Cortex of kidney (tissue), 1 donor: ENCODE data around the gene NBEAL2.

ENCODE experiments used
- DNase-seq: peaks from one replicate; lab custom pipeline; 2025; lab: John Stamatoyannopoulos, UW

The NBEAL2 gene

DNA sequence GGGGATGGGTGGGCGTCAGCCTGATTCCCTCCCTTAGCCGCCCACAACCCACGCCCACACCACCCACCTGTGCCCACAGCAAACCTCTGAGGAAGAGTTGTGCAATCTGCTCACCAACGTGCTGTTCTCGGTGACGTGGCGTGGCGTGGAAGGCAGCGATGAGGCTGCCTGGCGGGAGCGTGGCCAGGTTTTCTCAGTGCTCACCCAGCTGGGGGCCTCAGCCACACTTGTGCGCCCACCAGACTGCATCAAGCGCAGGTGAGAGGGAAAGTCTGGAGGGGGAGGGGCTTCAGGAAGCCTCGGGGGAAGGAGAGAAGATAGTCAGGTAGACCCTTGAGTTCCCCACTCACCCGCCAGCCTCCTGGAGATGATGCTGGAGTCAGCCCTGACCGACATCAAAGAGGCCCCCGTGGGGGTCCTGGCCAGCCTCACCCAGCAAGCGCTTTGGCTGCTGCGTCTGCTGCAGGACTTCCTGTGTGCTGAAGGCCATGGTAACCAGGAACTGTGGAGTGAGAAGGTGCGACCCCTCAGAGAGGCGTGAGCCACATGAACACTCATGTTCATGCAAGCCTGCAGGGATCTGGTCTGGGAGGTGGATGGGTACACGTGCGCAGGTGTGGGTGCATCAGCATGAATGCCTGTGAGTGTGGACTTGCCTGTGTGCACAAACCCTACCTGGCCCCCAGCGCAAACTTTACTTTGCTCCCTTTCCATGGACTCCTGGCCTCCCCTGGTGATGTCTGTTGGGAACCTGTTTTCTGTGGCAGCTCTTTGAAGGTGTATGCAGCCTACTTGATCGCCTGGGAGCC is 21.7 kb downstream of the NBEAL2 start:
- DNase-seq, result no peak

DNA sequence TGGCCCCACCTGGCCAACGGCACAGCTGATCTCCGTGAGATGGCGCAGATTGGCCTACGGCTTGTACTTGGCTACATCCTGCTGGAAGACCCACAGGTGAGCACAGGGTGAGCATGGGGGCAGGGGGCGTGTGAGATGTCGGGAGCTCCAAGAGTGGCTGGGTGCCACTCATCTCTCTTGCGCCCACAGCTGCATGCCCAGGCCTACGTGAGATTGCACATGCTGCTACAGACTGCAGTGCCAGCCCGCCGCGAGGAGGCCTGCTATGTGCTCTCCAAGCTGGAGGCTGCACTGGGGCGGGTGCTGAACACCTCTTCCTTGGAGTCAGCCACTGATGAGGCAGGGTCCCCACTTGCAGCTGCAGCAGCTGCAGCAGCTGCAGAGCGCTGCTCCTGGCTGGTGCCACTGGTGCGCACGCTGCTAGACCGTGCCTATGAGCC is 22.3 kb downstream of the NBEAL2 start:
- DNase-seq, result no peak

DNA sequence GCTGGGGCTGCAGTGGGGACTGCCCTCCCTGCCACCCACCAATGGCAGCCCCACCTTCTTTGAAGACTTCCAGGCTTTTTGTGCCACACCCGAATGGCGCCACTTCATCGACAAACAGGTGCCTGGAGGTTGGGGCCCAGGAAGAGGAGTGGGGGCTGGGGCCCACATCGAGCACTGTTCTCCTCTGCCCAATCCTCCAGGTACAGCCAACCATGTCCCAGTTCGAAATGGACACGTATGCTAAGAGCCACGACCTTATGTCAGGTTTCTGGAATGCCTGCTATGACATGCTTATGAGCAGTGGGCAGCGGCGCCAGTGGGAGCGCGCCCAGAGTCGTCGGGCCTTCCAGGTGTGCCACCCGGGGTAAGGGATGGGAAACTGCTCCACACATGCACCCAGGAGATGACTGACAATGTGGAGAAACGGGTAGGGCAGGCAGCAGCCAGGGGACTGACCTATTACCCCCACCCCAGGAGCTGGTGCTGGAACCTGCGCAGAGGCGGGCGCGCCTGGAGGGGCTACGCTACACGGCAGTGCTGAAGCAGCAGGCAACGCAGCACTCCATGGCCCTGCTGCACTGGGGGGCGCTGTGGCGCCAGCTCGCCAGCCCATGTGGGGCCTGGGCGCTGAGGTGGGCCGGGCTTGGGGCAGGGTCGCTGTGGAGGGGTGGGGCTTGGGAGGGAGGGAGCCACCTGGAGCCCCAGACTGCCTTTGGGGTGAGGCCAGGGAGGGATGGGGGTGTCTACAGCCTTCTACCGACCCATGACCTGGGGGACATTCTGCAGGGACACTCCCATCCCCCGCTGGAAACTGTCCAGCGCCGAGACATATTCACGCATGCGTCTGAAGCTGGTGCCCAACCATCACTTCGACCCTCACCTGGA is 22.9 kb downstream of the NBEAL2 start:
- no peak for DNase-seq

DNA sequence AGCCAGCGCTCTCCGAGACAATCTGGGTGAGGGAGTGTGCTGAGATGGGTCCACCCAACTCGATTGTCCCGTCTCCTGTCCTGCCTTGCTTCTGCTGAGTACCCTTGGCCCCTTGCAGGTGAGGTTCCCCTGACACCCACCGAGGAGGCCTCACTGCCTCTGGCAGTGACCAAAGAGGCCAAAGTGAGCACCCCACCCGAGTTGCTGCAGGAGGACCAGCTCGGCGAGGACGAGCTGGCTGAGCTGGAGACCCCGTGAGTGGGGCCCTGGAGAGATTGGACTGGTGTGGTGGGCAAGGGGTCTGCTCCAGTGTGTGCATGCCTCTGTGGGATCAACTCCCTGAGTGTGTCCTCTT is 23.6 kb downstream of the NBEAL2 start:
- DNase-seq, result no peak

DNA sequence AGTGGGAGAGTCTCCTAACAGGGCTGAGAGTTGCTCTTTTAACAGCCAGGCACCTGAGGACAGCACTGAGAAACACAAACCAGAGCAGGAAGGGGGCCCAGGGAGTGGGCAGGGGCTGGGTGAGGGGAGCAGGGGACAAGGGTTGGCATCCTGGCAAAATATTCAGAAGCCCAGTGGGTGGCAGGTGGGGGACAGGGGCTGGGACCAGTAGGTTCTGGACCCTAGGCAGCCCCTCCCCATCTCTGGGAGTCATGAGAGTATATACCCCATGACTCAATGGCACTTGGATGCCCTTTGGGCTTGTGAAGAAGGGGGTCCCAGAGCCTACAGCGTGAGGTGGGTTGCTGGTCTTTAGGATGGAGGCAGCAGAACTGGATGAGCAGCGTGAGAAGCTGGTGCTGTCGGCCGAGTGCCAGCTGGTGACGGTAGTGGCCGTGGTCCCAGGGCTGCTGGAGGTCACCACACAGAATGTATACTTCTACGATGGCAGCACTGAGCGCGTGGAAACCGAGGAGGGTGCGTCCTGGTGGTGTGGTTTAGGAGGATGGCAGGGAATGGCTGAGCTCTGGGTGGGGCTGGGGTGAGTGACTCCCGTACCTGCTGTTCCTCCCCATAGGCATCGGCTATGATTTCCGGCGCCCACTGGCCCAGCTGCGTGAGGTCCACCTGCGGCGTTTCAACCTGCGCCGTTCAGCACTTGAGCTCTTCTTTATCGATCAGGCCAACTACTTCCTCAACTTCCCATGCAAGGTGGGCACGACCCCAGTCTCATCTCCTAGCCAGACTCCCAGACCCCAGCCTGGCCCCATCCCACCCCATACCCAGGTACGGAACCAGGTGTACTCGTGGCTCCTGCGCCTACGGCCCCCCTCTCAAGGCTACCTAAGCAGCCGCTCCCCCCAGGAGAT is 24.2 kb downstream of the NBEAL2 start:
- DNase-seq, result no peak

DNA sequence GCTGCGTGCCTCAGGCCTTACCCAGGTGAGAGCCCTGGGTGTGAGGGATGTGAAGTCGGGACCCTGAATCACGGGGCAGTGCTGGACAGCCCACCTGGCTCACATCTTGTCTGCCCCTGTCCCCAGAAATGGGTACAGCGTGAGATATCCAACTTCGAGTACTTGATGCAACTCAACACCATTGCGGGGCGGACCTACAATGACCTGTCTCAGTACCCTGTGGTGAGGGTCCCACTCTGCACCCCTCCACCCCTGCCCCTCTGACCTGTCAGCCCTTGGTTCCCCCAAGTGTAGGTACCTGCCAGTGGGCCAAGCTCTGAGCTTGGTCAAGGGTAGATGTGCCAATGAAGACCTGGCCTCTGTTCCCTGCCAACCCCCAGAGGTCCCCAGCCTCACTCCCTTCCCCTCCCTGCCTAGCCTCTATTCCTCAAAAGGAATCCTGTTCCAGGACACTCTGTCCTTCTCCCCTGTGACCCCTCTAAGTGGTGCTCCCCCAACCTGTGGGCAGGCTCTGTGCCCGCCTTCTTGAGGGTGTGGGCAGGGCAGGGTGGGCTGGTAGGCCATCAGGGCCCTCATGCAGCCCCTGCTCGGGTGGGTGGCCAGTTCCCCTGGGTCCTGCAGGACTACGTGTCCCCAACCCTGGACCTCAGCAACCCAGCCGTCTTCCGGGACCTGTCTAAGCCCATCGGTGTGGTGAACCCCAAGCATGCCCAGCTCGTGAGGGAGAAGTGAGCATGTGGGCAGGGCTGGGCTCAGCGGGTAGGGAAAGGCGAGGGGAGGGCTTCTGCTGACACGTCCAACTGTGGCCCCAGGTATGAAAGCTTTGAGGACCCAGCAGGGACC is 25.1 kb downstream of the NBEAL2 start:
- no peak for DNase-seq

DNA sequence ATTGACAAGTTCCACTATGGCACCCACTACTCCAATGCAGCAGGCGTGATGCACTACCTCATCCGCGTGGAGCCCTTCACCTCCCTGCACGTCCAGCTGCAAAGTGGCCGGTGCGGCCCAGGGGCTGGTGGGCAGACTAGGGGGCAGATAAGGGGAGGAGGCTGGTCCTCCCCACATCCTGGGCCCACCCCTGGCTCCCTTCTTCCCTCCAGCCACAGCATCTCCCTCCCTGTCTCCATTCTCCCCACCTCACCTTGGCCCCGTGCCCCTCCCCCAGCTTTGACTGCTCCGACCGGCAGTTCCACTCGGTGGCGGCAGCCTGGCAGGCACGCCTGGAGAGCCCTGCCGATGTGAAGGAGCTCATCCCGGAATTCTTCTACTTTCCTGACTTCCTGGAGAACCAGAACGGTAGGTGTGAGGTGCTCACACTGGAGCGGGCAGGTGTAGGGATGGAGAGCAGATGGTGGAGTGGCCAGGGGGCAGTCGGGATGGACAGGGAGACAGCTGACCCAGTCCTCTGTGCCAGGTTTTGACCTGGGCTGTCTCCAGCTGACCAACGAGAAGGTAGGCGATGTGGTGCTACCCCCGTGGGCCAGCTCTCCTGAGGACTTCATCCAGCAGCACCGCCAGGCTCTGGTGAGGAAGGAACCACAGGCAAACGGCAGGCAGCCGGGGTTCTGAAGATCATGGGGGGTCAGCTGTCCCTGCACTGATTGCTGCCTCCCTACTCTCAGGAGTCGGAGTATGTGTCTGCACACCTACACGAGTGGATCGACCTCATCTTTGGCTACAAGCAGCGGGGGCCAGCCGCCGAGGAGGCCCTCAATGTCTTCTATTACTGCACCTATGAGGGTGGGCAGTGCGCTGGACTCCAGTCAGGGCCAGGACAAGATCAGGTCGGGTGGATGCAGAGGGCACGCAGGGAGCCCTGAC is 26.0 kb downstream of the NBEAL2 start:
- no peak for DNase-seq

DNA sequence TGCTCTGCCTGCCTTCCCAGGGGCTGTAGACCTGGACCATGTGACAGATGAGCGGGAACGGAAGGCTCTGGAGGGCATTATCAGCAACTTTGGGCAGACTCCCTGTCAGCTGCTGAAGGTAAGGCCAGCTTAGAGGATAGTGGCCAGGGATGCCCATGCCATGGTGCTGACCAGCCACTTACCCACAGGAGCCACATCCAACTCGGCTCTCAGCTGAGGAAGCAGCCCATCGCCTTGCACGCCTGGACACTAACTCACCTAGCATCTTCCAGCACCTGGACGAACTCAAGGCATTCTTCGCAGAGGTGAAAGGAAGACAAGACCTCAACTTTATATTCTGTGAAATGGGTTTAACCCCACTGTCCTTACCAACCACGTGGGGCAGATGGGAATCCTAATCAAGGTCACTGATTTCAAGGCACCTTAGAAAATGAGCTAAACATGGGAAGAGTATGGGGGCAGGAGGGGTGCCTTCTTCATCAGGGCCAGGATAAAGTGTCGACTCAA is 26.7 kb downstream of the NBEAL2 start:
- no peak for DNase-seq

DNA sequence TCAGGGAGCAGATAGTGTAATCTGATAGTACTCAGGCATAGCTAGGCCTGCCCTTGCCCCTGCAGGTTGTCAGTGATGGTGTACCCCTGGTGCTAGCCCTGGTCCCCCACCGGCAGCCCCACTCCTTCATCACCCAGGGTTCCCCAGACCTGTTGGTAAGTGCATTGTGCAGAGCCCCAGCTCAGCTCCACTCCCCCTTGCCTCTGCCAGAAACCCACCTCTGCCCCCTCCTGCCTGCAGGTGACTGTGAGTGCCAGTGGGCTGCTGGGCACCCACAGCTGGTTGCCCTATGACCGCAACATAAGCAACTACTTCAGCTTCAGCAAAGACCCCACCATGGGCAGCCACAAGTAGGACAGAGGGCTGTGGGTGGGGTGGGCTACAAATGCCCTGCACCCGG is 27.5 kb downstream of the NBEAL2 start:
- no peak for DNase-seq

DNA sequence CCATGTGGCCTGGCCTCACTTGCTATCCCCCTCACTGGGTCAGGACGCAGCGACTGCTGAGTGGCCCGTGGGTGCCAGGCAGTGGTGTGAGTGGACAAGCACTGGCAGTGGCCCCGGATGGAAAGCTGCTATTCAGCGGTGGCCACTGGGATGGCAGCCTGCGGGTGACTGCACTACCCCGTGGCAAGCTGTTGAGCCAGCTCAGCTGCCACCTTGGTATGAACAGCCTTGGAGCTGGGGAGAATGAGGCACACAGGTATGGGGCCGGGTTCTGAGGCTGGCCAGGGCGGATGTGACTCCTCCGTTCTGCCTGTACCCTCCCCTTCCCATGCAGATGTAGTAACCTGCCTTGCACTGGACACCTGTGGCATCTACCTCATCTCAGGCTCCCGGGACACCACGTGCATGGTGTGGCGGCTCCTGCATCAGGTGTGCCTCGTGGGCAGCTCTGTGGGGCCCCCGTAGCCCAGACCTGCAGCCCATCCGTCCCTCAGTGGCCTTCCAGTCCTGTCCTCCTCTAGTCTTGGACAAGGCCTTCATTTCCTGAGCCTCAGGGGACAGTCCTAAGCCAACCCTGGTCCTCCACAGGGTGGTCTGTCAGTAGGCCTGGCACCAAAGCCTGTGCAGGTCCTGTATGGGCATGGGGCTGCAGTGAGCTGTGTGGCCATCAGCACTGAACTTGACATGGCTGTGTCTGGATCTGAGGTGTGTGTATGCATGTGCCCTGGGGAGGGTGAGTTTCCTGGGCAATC is 28.2 kb downstream of the NBEAL2 start:
- no peak for DNase-seq

DNA sequence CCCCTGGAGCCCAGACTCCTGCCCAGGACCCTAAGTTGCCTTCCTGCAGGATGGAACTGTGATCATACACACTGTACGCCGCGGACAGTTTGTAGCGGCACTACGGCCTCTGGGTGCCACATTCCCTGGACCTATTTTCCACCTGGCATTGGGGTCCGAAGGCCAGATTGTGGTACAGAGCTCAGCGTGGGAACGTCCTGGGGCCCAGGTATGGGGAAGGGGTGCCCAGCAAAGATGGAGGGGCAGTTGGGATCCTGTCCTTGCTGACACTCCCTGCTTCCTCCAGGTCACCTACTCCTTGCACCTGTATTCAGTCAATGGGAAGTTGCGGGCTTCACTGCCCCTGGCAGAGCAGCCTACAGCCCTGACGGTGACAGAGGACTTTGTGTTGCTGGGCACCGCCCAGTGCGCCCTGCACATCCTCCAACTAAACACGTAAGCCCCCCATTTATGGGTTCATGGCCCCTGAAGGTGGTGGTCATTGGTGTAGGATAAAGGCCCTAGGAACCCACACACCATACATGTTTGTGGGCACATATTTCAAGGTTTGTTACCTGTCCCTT is 28.8 kb downstream of the NBEAL2 start:
- DNase-seq, result no peak

DNA sequence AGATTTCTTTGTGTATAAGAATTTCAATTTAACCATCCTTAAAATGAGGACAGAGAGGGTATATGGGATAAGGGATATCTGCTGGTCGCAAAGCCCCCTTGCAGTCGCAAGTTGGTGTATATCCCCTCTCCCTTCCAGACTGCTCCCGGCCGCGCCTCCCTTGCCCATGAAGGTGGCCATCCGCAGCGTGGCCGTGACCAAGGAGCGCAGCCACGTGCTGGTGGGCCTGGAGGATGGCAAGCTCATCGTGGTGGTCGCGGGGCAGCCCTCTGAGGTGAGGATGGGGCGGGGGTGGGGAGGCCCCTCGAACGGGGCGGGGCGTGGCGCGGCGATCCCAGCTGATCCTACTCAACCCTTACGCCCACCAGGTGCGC is 29.4 kb downstream of the NBEAL2 start:
- no peak for DNase-seq

DNA sequence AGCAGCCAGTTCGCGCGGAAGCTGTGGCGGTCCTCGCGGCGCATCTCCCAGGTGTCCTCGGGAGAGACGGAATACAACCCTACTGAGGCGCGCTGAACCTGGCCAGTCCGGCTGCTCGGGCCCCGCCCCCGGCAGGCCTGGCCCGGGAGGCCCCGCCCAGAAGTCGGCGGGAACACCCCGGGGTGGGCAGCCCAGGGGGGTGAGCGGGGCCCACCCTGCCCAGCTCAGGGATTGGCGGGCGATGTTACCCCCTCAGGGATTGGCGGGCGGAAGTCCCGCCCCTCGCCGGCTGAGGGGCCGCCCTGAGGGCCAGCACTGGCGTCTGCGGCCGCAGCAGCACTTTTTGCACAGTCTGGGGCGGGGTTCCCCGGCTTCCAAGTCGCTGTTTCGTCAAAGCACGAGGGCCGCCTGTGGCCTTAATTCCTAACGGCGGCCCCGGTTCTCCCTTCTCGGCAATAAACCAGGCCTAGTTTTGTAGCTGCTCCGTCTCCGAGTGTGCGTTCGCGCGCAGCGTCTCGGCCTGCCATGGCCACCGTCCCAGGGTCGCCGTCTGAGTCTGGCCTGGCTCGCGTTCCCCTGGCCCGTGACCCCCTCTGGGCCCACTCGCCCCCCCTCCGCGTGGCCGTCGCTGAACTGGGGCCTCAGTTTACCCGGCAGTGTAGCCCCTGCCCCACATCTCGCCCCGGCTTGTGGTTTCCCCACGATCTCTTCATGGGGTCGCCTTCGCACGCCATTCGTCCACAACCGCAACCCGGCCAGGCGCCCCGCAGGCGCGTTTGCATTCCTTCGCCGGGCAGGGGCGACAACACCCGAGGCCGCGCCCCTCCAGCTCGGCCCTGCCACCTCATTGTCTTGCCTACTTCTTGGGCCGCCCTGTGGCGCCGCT is 30.0 kb downstream of the NBEAL2 start:
- no peak for DNase-seq

DNA sequence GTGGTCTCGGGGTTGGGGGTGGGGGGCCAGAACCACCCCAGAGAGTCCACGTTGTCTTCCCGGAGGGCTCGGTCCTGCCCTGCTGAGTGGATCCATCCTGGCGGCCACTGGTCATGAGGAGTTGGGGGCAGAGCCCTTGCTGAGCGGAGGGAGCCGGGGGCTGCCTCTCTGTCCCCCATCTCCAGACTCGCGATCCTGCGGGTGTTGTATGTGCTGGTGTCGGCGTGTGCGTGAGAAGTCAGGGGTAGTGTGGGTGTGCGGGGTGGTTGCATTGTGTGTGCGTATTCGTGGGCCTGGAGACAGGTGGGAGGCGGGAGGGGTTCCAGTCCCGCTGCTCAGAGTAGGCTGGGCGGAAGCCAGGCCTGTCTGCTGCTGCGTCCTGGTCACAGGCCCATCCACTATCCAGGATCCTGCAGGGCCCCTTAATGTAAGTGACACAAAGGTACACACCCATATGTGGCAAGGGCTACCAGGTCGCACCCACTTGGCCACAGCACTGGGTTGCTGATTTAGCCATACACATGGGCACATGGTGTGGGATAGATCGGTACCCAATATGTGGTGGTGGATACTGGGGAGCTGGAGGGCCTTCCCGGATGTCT is 30.7 kb downstream of the NBEAL2 start:
- no peak for DNase-seq

DNA sequence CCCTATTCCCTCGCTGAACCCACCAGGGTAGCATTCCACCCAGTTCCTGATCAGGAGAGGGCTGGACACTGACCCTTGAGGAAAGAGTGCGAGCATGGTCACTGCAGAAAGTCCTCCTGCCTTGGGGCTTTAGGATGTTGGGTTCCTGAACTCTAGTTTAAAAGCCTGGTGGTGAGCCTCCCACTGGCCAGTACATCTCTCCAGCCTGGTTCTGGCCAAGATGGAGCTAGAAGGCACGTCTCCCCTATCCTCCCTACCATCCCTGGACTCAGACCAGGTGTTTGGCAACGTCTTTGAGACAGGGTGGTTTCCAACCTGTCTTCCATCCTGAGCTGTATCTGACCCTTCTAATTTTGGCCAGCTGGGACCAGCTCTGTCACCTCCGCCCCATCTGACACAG is 31.4 kb downstream of the NBEAL2 start:
- no peak for DNase-seq

DNA sequence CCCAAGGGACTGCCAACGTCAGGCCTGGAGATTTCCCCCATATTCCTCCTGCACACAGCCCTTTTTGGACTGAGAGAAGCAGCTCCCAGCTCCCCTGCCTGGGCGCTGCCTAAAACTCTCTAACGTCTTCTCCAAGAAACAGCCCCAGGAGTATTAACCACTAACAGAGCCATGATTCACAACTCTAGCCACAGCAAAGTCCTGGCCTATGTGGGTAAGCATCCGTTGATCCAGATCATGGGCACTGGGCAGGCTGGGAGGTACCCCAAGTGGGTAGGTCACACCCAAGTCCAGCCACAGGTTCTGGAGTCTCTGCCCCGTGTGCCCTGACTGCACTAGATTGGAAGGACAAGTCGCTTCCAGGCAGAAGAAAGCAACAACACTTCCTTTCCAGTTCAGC is 31.9 kb downstream of the NBEAL2 start:
- DNase-seq, result no peak
